Testis (tissue), 2 donors: ENCODE data around the gene JCAD.

Experiments
- CTCF ChIP-seq, 3 experiments: fragments of 450-650 bp in 2 of 3; fragments of 200-600 bp in 1 of 3; sonication (generic) in 1 of 3; IDR thresholded peaks; one replicate each; pipeline ENCODE4 v1.5.1; 2016 to 2019; ENCODE audit warnings: antibody characterized with exemption in 3 of 3, mild to moderate bottlenecking in 2 of 3, moderate library complexity in 1 of 3
- POLR2A ChIP-seq: fragments of 450-650 bp; IDR thresholded peaks from one replicate; pipeline ENCODE4 v1.6.1; 2017; ENCODE audit warnings: antibody characterized with exemption, mild to moderate bottlenecking, moderate library complexity

GRCh38 chr10:30056767-30057355 lies 2.5 kb downstream of the JCAD start:
- no peak for TF ChIP-seq POLR2A
- TF ChIP-seq CTCF (IDR thresholded peaks at IDR 0.05): no peak
